ENCODE results near the gene LRFN2. TPM values are rescaled to one million over a fixed set of nuclear protein-coding genes. Genes with fewer than 3 reads are reported as not detected.

The LRFN2 gene
- total RNA-seq, 1 experiment from 2014 or later, result not detected

GRCh38 chr6:40586369-40587201 lies 579 bp downstream of the LRFN2 start:
- DNase-seq (ENCODE audit: low spot score), result no peak

- DNase-seq (ENCODE audit: low spot score), result no peak
Measured at GRCh38 chr6:40585651-40586269, 1.4 kb downstream of the LRFN2 start.

DNA sequence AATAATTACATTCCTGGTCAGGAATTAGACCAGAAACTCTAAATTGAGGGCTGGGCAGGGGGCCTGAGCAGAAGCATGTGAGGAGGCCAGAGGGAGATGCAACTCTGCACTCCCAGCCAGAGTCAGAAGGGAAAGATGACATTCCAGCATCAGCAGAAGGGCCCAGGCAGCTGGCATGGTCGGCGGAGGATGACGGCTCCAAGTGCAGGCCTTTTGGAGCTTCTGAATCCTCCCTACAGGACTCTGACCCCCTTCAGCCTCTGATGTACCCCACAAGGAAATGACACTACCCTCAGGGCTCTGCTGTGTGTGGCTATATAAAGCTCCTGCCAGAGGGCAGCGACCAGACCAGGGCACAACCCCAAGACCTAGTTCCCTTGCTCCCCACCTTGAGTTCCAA lies 1.9 kb downstream of the LRFN2 start:
- DNase-seq (ENCODE audit: low spot score), result no peak

GRCh38 chr6:40584741-40585140 lies 2.4 kb downstream of the LRFN2 start:
- no peak for DNase-seq (ENCODE audit: low spot score)

DNA sequence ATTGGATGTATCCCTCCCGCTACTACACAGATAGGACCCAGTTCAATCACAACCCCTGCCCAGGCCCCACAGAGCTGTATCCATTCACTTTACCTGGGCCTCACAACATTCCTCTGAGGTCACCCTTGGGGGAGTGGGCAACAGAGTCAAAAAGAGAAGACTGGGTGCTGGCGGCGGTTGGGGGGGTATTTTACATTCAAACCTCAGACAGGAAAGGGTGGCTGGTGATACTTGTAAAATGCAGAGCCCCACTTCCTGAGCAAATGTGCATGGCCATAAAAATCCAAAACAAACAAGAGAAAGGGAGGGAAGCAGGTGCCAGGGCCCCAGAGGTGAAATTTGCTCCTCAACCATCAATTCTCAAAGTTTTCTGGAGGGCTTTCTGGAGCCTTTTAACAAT lies 3.5 kb downstream of the LRFN2 start:
- no peak for DNase-seq (ENCODE audit: low spot score)

DNA sequence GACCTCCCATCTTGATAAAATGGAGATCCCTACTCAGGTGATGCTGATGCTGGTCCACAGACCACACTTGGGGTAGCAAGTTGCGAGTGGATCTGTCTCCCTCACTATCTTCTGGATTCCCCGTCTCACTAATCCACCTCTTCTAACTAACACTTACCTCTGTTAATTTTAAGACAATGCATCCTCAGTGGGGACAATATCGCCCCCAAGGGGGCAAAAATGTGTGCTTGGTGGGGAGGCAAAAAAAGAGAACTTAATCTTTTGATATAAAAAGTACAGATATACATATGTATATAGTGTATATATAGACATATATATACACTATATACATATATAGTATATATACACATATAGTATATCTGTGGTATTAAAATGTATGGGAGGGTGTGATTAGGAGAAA lies 4.3 kb downstream of the LRFN2 start:
- no peak for DNase-seq (ENCODE audit: low spot score)

- no peak for DNase-seq (ENCODE audit: low spot score)
Measured at GRCh38 chr6:40579101-40579500, 8.1 kb downstream of the LRFN2 start.

GRCh38 chr6:40577672-40578071 lies 9.5 kb downstream of the LRFN2 start:
- no peak for DNase-seq (ENCODE audit: low spot score)

- DNase-seq (ENCODE audit: low spot score), result no peak
Measured at GRCh38 chr6:40573221-40573620, 13.9 kb downstream of the LRFN2 start.

GRCh38 chr6:40569162-40569910 lies 17.8 kb downstream of the LRFN2 start:
- DNase-seq (ENCODE audit: low spot score), result no peak

DNA sequence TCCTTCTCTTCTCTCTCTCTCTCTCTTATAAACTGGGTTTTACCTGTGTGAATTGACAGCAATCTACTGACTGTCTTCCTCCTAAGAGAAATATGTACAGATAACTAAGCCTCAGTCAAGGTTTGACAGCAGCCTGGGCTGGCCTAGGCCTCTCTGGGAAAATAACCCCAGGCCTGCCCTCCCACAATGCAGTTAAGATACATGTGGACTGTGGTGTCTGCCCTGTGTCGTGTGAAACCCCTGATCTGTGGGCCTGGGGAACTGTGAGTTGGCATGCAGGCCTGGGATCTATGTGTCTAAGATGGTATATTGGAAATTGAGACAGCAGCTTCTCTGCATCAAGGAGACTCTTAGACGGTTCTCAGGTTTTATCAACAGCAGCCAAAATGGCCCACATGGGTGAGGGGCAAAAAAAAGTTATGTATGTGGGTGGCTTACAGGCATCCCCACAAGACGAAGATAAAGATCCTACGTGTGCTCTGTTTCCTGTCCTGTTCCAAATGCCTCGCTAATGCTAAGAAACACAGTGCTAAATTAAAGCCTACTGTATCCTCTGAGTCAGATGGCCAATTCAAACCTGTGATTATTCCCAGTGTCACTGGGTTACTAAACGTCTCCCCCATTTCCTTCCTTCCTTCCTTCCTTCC lies 19.0 kb downstream of the LRFN2 start:
- no peak for DNase-seq (ENCODE audit: low spot score)

- DNase-seq (ENCODE audit: low spot score), result no peak
Measured at GRCh38 chr6:40563111-40563510, 24.1 kb downstream of the LRFN2 start.

- no peak for DNase-seq (ENCODE audit: low spot score)
Measured at GRCh38 chr6:40559056-40559455, 28.1 kb downstream of the LRFN2 start.

DNA sequence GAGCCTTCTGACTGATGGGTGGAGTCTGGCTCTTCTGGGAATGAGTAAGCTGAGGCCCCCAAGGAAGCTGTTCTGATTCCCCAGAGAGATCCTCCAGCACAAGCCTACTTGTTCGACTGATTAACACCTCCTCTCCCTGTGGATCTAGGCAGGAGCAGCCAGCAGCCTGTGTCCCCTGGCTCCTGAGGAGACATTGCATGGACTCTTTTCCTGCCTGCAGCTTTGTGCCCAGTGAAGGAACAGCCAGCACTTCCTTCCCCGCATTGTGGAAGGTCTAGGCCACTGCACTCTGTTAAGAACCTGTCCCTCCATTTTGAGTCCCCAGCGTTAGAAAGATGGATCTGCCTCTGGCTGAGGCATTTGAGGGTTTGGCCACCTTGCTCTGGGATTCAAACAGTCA lies 29.1 kb downstream of the LRFN2 start:
- no peak for DNase-seq (ENCODE audit: low spot score)

DNA sequence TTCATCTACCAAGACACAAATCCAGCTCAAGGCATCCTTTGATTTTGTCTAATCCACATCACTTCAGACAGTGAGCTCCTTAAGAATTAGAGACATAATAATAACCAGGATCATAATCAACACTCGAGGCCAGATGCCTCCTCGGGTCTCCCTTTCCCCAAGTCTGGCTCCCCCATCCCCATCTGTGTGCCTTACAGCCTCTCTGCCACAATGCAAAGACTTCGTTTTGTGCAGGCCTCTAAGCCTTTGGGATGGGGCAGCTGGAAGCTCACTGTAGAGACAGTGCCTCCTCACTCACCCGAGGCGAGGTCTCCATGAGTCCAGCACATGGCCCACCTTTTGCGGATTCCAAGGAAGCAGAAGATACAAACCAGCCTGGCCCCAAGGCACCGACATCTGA lies 30.3 kb downstream of the LRFN2 start:
- no peak for DNase-seq (ENCODE audit: low spot score)

GRCh38 chr6:40556023-40556422 lies 31.1 kb downstream of the LRFN2 start:
- no peak for DNase-seq (ENCODE audit: low spot score)

DNA sequence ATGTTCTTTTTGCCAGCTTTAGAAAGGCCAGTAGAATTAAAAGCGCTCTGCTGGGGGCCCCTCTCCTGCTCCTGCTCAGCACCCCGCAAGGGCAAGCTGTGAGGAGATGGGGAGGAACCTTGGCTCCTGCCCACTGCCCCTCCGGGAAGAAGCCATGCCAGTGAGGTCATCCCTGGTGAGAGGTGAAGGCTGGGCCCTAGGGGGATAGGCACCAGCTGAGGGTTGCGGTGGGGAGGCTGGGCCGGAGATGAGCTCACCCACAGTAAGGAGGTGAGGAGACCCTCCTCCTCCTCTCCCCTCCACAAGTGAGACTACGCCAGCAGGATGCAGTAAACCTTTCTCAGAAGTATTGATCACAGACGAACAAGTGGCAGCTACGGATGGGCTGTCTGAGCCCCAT lies 32.1 kb downstream of the LRFN2 start:
- DNase-seq (ENCODE audit: low spot score), result no peak

- no peak for DNase-seq (ENCODE audit: low spot score)
Measured at GRCh38 chr6:40552941-40553340, 34.2 kb downstream of the LRFN2 start.

- DNase-seq (ENCODE audit: low spot score), result no peak
Measured at GRCh38 chr6:40551966-40552505, 35.1 kb downstream of the LRFN2 start.

GRCh38 chr6:40550202-40551101 lies 36.7 kb downstream of the LRFN2 start:
- DNase-seq (ENCODE audit: low spot score), result peak; percentile 13

DNA sequence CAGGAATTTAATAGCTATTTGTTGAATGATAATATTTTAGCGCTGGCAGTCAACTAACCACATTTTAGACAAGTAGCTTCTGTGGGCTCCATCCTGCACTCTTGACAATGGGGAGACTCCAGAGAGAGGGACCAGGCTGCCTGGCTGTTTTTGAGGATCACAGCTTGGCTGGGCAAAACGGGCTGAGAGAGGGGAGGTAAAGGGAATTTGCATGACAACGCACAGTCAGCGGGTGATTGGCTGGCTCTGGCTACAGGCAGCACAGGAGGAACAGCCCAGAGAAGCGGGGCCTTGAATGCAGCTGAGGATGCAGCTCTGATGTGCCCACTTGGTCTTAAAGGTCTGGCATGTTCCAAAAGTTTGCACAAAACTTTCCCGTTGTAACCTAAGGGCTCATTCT lies 41.2 kb downstream of the LRFN2 start:
- no peak for DNase-seq (ENCODE audit: low spot score)
